ENCODE results near the gene ELAPOR2. TPM values are rescaled to one million over a fixed set of nuclear protein-coding genes. Genes with fewer than 3 reads are reported as not detected.

ELAPOR2 gene
- total RNA-seq, 3 donors from 2014 or later, result 8.0 to 22.4 (median 17.8) TPM

GRCh38 chr7:87038993-87039690 lies 20.3 kb downstream of the ELAPOR2 start:
- no peaks in the 10 kb centered on the region for H3K4me1 ChIP-seq (ENCODE audit: low read depth)
- H3K36me3 ChIP-seq (ENCODE audit: low read depth), result no peaks in the 10 kb centered on the region
- DNase-seq, result no peak
- TF ChIP-seq, protein P1, sequence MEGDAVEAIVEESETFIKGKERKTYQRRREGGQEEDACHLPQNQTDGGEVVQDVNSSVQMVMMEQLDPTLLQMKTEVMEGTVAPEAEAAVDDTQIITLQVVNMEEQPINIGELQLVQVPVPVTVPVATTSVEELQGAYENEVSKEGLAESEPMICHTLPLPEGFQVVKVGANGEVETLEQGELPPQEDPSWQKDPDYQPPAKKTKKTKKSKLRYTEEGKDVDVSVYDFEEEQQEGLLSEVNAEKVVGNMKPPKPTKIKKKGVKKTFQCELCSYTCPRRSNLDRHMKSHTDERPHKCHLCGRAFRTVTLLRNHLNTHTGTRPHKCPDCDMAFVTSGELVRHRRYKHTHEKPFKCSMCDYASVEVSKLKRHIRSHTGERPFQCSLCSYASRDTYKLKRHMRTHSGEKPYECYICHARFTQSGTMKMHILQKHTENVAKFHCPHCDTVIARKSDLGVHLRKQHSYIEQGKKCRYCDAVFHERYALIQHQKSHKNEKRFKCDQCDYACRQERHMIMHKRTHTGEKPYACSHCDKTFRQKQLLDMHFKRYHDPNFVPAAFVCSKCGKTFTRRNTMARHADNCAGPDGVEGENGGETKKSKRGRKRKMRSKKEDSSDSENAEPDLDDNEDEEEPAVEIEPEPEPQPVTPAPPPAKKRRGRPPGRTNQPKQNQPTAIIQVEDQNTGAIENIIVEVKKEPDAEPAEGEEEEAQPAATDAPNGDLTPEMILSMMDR (IDR thresholded peaks at IDR 0.05), result no peak
- intact Hi-C loops (cut with DNase I, micrococcal nuclease), result no loop called here
- ATAC-seq, result no peak
- peaks cover 4% of the 10 kb centered on the region for H3K9me3 ChIP-seq
- no peak overlapping the region for H3K4me3 ChIP-seq

GRCh38 chr7:87036985-87037384 lies 22.5 kb downstream of the ELAPOR2 start:
- Histone ChIP-seq H3K4me3 (no peak overlapping the region), H3K36me3 (ENCODE audit: low read depth) (no peaks in the 10 kb centered on the region), H3K9me3 (peaks cover 4% of the 10 kb centered on the region), H3K4me1 (ENCODE audit: low read depth) (no peaks in the 10 kb centered on the region)
- ATAC-seq (no peak), DNase-seq (no peak)
- intact Hi-C loops (cut with DNase I, micrococcal nuclease), result no loop called here
- TF ChIP-seq, protein P1 (IDR thresholded peaks at IDR 0.05), result no peak

DNA sequence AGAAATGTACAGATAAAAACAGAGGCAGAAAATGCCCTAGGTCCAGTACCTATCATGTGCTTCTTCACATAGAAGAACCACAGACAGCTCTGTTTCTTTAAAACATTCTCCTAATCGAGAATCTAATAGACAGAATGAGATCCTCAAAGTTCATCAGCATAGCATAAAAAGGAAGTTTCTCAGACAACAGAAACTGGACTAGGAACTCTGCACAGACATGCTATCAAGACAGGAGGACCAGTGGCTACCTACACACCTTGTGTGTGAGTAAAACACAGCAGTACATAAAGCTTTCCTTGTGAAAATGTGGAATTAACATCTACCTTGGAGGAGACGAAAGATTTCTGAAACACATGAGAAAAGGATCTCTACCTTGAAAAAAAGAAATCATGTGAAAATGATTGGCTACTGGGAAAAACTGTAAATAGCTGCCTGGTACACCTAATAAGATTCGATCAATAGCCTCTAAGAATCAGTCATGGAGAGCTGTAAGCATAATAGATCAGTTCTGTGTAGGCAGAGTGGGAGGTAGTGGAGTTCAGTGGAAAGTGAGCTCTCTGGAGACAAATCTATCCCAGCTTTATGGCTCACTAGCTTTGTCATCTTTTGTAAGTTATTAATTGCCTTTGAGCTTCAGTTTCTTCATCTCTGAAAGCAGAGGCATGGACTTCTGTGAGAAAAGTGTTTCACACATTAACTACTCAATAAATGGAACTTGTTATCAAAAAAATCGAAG lies 26.7 kb downstream of the ELAPOR2 start:
- intact Hi-C loops (cut with DNase I, micrococcal nuclease), result no loop called here
- no peaks in the 10 kb centered on the region for H3K9me3 ChIP-seq
- ATAC-seq (no peak), DNase-seq (no peak)
- TF ChIP-seq, protein P1 (IDR thresholded peaks at IDR 0.05), result no peak
- H3K36me3 ChIP-seq (ENCODE audit: low read depth), result no peaks in the 10 kb centered on the region
- H3K4me3 ChIP-seq, result no peak overlapping the region
- H3K4me1 ChIP-seq (ENCODE audit: low read depth), result no peaks in the 10 kb centered on the region

DNA sequence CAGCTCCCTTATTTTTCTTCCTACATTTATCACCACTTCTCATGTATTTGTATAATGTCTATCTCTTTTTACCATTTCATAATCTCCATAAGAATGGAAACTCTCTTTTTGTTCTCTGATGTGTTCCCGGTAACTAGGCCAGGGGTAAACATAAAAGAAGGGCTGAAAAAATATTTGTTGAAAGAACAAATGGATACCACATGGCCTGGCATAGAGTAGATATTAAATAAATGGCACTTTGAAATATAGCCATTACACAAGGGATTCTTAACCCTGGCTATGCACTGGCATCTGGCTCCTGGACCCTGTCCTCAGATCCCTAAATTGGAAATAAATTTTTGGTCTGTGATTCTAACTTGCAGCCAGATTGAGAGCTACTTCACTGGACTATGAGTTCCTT lies 30.4 kb downstream of the ELAPOR2 start:
- DNase-seq (no peak), ATAC-seq (no peak)
- Histone ChIP-seq H3K4me1 (ENCODE audit: low read depth) (no peaks in the 10 kb centered on the region), H3K36me3 (ENCODE audit: low read depth) (no peaks in the 10 kb centered on the region), H3K4me3 (no peak overlapping the region), H3K9me3 (no peaks in the 10 kb centered on the region)
- TF ChIP-seq, protein P1 (IDR thresholded peaks at IDR 0.05), result no peak
- intact Hi-C loops (cut with DNase I, micrococcal nuclease), result no loop called here

DNA sequence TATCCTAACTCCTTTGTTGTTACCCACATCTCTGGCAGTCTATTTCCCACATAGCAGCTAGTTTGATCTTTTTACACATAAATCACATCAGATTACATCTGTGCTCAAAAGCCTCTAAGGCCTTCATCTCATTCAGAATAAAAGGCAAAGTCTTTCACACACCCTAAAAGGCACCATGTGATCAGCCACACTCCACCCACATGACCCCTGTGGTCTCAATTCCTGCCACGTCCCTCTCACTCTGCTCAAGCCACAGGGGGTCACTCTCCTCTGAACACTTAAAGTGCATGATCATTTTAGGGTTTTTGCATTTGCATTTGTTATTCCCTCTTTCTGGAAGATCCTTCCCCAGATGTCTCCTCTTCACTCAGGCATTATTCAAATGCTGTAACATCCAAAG lies 30.8 kb downstream of the ELAPOR2 start:
- no peak overlapping the region for H3K4me3 ChIP-seq
- intact Hi-C loops (cut with DNase I, micrococcal nuclease), result no loop called here
- ATAC-seq (no peak), DNase-seq (no peak)
- no peaks in the 10 kb centered on the region for H3K36me3 ChIP-seq (ENCODE audit: low read depth)
- no peaks in the 10 kb centered on the region for H3K9me3 ChIP-seq
- TF ChIP-seq, protein P1 (IDR thresholded peaks at IDR 0.05), result no peak
- no peaks in the 10 kb centered on the region for H3K4me1 ChIP-seq (ENCODE audit: low read depth)
